Pancreas (tissue), 10 donors: Measurements from ENCODE around the gene PCARE. TPM values are rescaled to one million over a fixed set of nuclear protein-coding genes. Genes with fewer than 3 reads are reported as not detected.
A peak's percentile ranks its signal among the peaks of the same experiment; 100 is the strongest.

Source experiments
- ATAC-seq, 4 donors: fragments of 200-7000 bp; cut with Tn5 transposase; one replicate each; pipeline versions ENCODE4 v1.8.0 to v1.9.1; 2020; ENCODE audit warnings: mild to moderate bottlenecking in 4 of 4, moderate library complexity in 4 of 4
- DNase-seq, 6 donors: peaks; one replicate each; pipeline ENCODE4 v3.0.0-alpha.2; 2020
- FAIRE-seq: peaks from 2 replicates; lab custom pipeline; 2012; peaks lifted over from hg19 to GRCh38; lab: Jason Lieb, UNC
- H3K27ac ChIP-seq, 4 donors: fragments of 200-600 bp; sonication (generic); 1 replicate in 3 of 4; 2 replicates in 1 of 4; pipeline versions ENCODE4 v1.5.0 to v1.8.0; 2020
- H3K27me3 ChIP-seq, 4 donors: fragments of 200-600 bp; one replicate each; pipeline ENCODE4 v1.8.0; 2021
- H3K36me3 ChIP-seq, 3 donors: fragments of 200-600 bp; sonication (generic) in 1 of 3; one replicate each; pipeline versions ENCODE4 v1.5.0 to v1.8.0; 2020 to 2021
- H3K4me1 ChIP-seq, 3 donors: fragments of 200-600 bp; one replicate each; pipeline ENCODE4 v1.8.0; 2021
- H3K4me3 ChIP-seq, 4 donors: fragments of 200-600 bp; sonication (generic) in 2 of 4; one replicate each; pipeline versions ENCODE4 v1.5.0 to v1.8.0; 2020 to 2021
- H3K9me3 ChIP-seq, 4 donors: fragments of 200-600 bp; one replicate each; pipeline ENCODE4 v1.8.0; 2021
- WGBS, 2 donors: extraction: QIAGEN DNeasy Blood & Tissue Kit; methylation state at CpG; one replicate each; pipeline ENCODE4 v1.1.7; 2013; 5-methylcytosine and 5-hydroxymethylcytosine counted together
- intact Hi-C, 3 donors: fragments of 100-400 bp; cut with DNase I; formaldehyde crosslinking; loops; one replicate each; pipeline versions ENCODE4 v1.11.1 to v1.14.2; 2022
- polyA plus RNA-seq, 2 donors: library from polyadenylated mRNA; stranded (reverse); fragments of 200-250 nt; gene quantifications; one replicate each; pipeline ENCODE4 v1.2.3, GENCODE V29; 2013
- total RNA-seq, 6 donors: library from RNA; stranded (reverse); fragmentation: NEBNext Ultra II Directional in 4 of 6; extraction: Animal tissue kit (Norgen Biotek cat#: 25700) in 4 of 6; gene quantifications; one replicate each; pipeline versions ENCODE4 v1.2.1 to v1.2.4, GENCODE V29; 2021 to 2023
- TF ChIP-seq, protein P1 (sequence below), 4 donors: fragments of 200-600 bp; sonication (generic) in 3 of 4; IDR thresholded peaks; one replicate each; pipeline versions ENCODE4 v1.5.0 to v1.8.0; 2021; ENCODE audit warnings: antibody characterized with exemption in 4 of 4
- donor health status: healthy with polysubstance abuse.
- donor health status: DM: no; HTN: no; CAD: no; lungs with moderate emphysema.
- donor health status: DM: no; HTN: no; CAD: no.
- donor health status: control.
- donor health status: control.
- donor health status: Bipolar disorder and iron deficiency.
- donor health status: DM: yes; HTN: yes; CAD: no.
- donor health status: DM: no; HTN: no; CAD: no.
- donor health status: DM: no; HTN: no; CAD: no.
- donor health status: DM: yes; HTN: yes; CAD: no.

PCARE gene
- total and polyA plus RNA-seq, 8 donors, result 0.03 to 0.05 (median 0.04) TPM; not detected in 5

DNA sequence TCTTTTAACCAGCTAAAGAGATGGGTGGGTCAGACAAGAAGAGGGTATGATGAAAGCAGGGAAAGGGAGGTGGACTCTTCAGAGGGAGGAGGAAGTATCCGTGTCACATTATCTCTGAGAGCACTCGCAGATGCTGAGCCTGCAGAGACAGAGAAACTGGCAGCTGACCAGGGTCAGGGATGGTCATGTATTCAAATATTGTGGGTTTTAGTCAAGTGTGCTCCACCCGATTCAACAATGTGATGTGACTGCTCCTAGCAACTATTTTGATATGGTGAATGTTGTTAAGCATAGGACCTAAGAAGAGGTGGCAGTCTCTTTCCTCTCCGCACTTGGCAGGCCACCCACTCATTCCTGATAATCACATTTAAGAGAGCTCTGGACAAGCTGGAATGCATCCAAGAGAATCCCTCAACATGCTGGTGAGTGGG lies 39.6 kb upstream of the PCARE start:
- Histone ChIP-seq H3K27ac (peak overlapping the region in 2 of 4 donors; percentile 62 to 88), H3K27me3 (no peaks in the 10 kb centered on the region), H3K9me3 (no peaks in the 10 kb centered on the region), H3K36me3 (no peaks in the 10 kb centered on the region), H3K4me3 (no peak overlapping the region), H3K4me1 (peaks cover 0 to 16% (median 0%) of the 10 kb centered on the region in 3 donors)
- intact Hi-C loops, result no loop called here
- no peak for FAIRE-seq
- 67 to 68% methylated on average over 4 of the region's 4 CpGs for WGBS, 2 donors
- TF ChIP-seq, protein P1, sequence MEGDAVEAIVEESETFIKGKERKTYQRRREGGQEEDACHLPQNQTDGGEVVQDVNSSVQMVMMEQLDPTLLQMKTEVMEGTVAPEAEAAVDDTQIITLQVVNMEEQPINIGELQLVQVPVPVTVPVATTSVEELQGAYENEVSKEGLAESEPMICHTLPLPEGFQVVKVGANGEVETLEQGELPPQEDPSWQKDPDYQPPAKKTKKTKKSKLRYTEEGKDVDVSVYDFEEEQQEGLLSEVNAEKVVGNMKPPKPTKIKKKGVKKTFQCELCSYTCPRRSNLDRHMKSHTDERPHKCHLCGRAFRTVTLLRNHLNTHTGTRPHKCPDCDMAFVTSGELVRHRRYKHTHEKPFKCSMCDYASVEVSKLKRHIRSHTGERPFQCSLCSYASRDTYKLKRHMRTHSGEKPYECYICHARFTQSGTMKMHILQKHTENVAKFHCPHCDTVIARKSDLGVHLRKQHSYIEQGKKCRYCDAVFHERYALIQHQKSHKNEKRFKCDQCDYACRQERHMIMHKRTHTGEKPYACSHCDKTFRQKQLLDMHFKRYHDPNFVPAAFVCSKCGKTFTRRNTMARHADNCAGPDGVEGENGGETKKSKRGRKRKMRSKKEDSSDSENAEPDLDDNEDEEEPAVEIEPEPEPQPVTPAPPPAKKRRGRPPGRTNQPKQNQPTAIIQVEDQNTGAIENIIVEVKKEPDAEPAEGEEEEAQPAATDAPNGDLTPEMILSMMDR (IDR thresholded peaks at IDR 0.05), result no peak
- peak in 3 of 4 donors; percentile 18 to 57 (median 21) for ATAC-seq
- DNase-seq, result peak in 2 of 6 donors; percentile 22 to 65

DNA sequence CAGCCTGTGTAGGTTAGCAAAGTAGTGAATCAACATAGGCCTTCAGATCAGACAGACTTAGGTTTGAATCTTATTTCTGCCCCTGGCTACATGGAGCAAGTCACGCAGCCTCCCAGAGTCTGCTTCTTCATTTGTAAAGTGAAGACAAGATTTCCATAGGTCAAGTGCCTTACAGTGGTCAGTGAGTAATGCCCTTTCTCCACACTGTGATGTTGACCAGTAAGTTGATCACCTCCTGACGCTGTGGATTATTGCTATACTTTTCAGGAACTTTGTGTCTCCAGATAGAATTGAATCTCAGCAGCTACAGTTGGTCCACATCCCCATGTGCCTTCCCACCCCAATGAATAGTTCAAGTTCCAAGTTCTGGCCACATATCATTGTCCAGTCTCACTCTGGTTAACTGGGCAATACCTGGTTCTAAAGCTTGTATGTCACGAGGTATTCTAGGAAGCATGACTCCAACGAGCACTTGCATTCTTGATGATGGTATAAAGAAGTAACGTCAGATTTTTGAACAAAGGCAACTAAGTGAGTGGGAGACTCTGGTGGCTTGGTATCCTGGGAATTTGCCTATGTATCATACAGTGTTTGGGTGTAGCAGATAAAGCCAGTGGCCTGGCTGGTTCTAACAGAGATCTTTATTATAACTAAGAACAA lies 38.8 kb upstream of the PCARE start:
- H3K36me3 ChIP-seq, result no peaks in the 10 kb centered on the region
- no peak overlapping the region for H3K4me3 ChIP-seq
- FAIRE-seq (no peak), DNase-seq (no peak), ATAC-seq (no peak)
- peak overlapping the region in 1 of 4 donors; percentile 5 for H3K27ac ChIP-seq
- peaks cover 0 to 14% (median 0%) of the 10 kb centered on the region in 3 donors for H3K4me1 ChIP-seq
- H3K27me3 ChIP-seq, result no peaks in the 10 kb centered on the region
- TF ChIP-seq, protein P1 (IDR thresholded peaks at IDR 0.05), result no peak
- no peaks in the 10 kb centered on the region for H3K9me3 ChIP-seq
- 86 to 87% methylated on average over 5 of the region's 5 CpGs for WGBS, 2 donors
- intact Hi-C loops, result no loop called here

DNA sequence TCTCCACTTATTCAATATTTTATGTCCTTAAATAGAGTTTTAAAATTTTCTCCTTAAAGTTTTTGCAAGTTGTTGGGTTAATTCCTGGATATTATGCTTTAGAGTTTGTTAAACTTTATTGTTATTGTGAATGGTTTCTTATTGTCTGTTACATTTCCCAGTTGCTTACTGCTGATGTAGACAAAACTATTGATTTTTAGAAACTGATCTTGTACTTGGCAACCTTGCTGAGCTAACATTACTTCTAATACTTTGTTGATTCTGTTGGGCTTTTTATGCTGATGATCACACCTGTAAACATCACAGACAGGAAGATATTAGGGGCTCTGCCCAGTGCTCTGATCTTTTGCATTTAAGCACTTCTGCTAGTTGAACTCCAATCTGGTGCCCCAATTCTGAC lies 38.1 kb upstream of the PCARE start:
- Histone ChIP-seq H3K27ac (no peak overlapping the region), H3K4me1 (peaks cover 0 to 7% (median 0%) of the 10 kb centered on the region in 3 donors), H3K9me3 (no peaks in the 10 kb centered on the region), H3K27me3 (no peaks in the 10 kb centered on the region), H3K4me3 (no peak overlapping the region), H3K36me3 (no peaks in the 10 kb centered on the region)
- DNase-seq (no peak), ATAC-seq (no peak), FAIRE-seq (no peak)
- TF ChIP-seq, protein P1 (IDR thresholded peaks at IDR 0.05), result no peak
- intact Hi-C loops, result no loop called here

DNA sequence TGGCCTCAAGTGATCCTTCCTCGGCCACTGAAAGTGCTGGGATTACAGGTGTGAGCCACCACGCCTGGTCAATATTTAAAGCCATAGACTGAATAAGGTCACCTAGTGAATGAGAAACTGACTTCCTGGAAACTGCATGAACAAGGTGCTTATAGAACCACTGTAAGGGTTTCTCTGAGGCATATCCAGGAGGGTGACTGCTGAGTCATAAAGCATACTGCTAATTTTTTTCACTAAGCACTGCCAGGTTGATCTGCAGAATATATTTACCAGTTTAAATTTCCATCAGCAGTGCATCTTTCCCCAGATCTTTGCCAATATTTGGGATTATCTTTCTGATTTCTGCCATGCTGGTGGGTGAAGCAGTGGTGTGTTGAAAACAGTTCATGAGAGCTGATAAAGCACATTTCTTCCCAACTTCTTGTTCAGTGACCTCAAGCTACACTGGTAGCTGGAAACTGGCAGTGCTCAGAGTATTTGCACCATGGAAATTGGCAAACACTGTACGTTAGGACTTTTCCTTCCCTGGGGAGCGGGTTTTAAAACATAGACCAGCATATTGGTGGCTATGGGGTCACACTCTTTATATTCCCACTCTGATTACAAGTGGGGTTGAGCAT lies 36.7 kb upstream of the PCARE start:
- DNase-seq (no peak), FAIRE-seq (no peak), ATAC-seq (no peak)
- H3K9me3 ChIP-seq, result no peaks in the 10 kb centered on the region
- TF ChIP-seq, protein P1 (IDR thresholded peaks at IDR 0.05), result no peak
- 78 to 79% methylated on average over 4 of the region's 4 CpGs for WGBS, 2 donors
- H3K4me3 ChIP-seq, result no peak overlapping the region
- no peaks in the 10 kb centered on the region for H3K27me3 ChIP-seq
- no peak overlapping the region for H3K27ac ChIP-seq
- H3K36me3 ChIP-seq, result no peaks in the 10 kb centered on the region
- no peaks in the 10 kb centered on the region for H3K4me1 ChIP-seq
- intact Hi-C loops, result no loop called here

DNA sequence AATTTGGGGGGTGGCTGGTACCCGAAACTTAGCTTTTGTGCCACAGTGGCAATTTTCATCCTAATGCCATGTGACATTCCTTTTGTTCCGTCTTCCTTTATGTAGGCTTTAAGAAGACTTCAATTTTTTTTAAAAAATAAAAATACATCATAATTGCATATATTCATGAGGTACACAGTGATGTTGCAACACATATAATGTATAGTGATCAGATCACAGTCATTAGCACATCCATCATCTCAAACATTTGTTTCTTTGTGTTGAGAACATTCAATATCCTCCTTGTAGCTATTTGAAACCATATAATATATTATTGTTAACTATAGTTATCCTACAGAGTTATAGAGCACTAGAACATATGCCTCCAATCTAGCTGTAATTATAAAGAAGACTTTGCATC lies 34.9 kb upstream of the PCARE start:
- no peak overlapping the region for H3K27ac ChIP-seq
- no peak for ATAC-seq
- H3K27me3 ChIP-seq, result no peaks in the 10 kb centered on the region
- H3K4me3 ChIP-seq, result no peak overlapping the region
- WGBS, 2 donors, result 87 to 92% methylated on average over 2 of the region's 2 CpGs
- DNase-seq, result no peak
- no peaks in the 10 kb centered on the region for H3K4me1 ChIP-seq
- TF ChIP-seq, protein P1 (IDR thresholded peaks at IDR 0.05), result no peak
- no peaks in the 10 kb centered on the region for H3K9me3 ChIP-seq
- FAIRE-seq, result no peak
- intact Hi-C loops, result no loop called here
- H3K36me3 ChIP-seq, result no peaks in the 10 kb centered on the region
